DND-41 (cell line): Measurements from ENCODE around the gene TP73.

Experiments used
- ATAC-seq: fragments of 200-7000 bp; cut with Tn5 transposase; 3 replicates; pipeline ENCODE4 v1.9.1; 2021; ENCODE audit warnings: low read depth; ENCODE audit not compliant: insufficient read depth
- DNase-seq: peaks from one replicate; pipeline ENCODE4 v3.0.0-alpha.2; 2020
- H2AFZ ChIP-seq: 2 replicates; pipeline ENCODE4 v1.6.0; 2012; ENCODE audit warnings: low read depth, low read length
- H3K27ac ChIP-seq: 2 replicates; pipeline ENCODE4 v1.5.1; 2012; ENCODE audit warnings: low read length, inconsistent platforms
- H3K27me3 ChIP-seq: fragments of 200-600 bp; sonication (generic); 2 replicates; pipeline ENCODE4 v1.6.0; 2012; ENCODE audit warnings: low read length, mild to moderate bottlenecking, inconsistent platforms; ENCODE audit not compliant: insufficient read depth, poor library complexity
- H3K36me3 ChIP-seq: 2 replicates; pipeline ENCODE4 v1.5.1; 2012; ENCODE audit warnings: low read length, inconsistent platforms; ENCODE audit not compliant: insufficient read depth
- H3K4me1 ChIP-seq: 2 replicates; pipeline ENCODE4 v1.5.1; 2012; ENCODE audit warnings: mild to moderate bottlenecking, low read length; ENCODE audit not compliant: insufficient read depth
- H3K4me2 ChIP-seq: 2 replicates; pipeline ENCODE4 v1.6.0; 2012; ENCODE audit warnings: mild to moderate bottlenecking, moderate library complexity, low read length, inconsistent platforms; ENCODE audit not compliant: insufficient read depth
- H3K4me3 ChIP-seq, 2 experiments: fragments of 200-600 bp in 1 of 2; shearing (Covaris generic) in 1 of 2; 2 replicates each; pipeline ENCODE4 v1.5.1; 2012 to 2016; ENCODE audit warnings: inconsistent platforms in 2 of 2, low read length in 2 of 2, mild to moderate bottlenecking in 2 of 2, low read depth in 1 of 2, moderate library complexity in 1 of 2
- H3K79me2 ChIP-seq: 2 replicates; pipeline ENCODE4 v1.6.0; 2012; ENCODE audit warnings: low read length, inconsistent platforms; ENCODE audit not compliant: insufficient read depth
- H3K9ac ChIP-seq: 2 replicates; pipeline ENCODE4 v1.6.0; 2012; ENCODE audit warnings: low read depth, mild to moderate bottlenecking, inconsistent platforms, low read length, moderate library complexity
- H3K9me3 ChIP-seq: 2 replicates; pipeline ENCODE4 v1.5.1; 2012; ENCODE audit warnings: low read length, moderate library complexity, mild to moderate bottlenecking, inconsistent platforms; ENCODE audit not compliant: insufficient read depth, severe bottlenecking
- H4K20me1 ChIP-seq: 2 replicates; pipeline ENCODE4 v1.6.0; 2012; ENCODE audit warnings: low read length; ENCODE audit not compliant: insufficient read depth
- EZH2 ChIP-seq: IDR thresholded peaks from 3 replicates; pipeline ENCODE4 v1.6.1; 2012; ENCODE audit warnings: borderline replicate concordance, low read depth, mild to moderate bottlenecking, moderate library complexity, low read length, inconsistent platforms; ENCODE audit not compliant: severe bottlenecking
- TF ChIP-seq, protein P1 (sequence below): IDR thresholded peaks from 2 replicates; pipeline ENCODE4 v1.5.1; 2012; ENCODE audit warnings: borderline replicate concordance, low read length, moderate library complexity, mild to moderate bottlenecking; ENCODE audit not compliant: poor library complexity, severe bottlenecking; ENCODE audit errors: extremely low read depth

Gene TP73

GRCh38 chr1:3749512-3749911 is 97.2 kb downstream of the TP73 start:
- Histone ChIP-seq H3K9ac (no peak overlapping the region), H3K4me1 (no peaks in the 10 kb centered on the region), H4K20me1 (no peaks in the 10 kb centered on the region; the same call in 1 of the 2 replicates), H3K27me3 (no peaks in the 10 kb centered on the region), H3K27ac (no peak overlapping the region), H3K79me2 (no peaks in the 10 kb centered on the region), H3K4me2 (no peak overlapping the region), H3K36me3 (no peaks in the 10 kb centered on the region), H2AFZ (no peak overlapping the region), H3K9me3 (no peaks in the 10 kb centered on the region), H3K4me3 (no peak overlapping the region)
- ATAC-seq (no peak), DNase-seq (no peak)
- TF ChIP-seq, protein P1, sequence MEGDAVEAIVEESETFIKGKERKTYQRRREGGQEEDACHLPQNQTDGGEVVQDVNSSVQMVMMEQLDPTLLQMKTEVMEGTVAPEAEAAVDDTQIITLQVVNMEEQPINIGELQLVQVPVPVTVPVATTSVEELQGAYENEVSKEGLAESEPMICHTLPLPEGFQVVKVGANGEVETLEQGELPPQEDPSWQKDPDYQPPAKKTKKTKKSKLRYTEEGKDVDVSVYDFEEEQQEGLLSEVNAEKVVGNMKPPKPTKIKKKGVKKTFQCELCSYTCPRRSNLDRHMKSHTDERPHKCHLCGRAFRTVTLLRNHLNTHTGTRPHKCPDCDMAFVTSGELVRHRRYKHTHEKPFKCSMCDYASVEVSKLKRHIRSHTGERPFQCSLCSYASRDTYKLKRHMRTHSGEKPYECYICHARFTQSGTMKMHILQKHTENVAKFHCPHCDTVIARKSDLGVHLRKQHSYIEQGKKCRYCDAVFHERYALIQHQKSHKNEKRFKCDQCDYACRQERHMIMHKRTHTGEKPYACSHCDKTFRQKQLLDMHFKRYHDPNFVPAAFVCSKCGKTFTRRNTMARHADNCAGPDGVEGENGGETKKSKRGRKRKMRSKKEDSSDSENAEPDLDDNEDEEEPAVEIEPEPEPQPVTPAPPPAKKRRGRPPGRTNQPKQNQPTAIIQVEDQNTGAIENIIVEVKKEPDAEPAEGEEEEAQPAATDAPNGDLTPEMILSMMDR, result no peak
- no peak for TF ChIP-seq EZH2

- DNase-seq (no peak), ATAC-seq (no peak)
- H3K27ac ChIP-seq, result no peak overlapping the region
- no peaks in the 10 kb centered on the region for H3K4me1 ChIP-seq
- no peak overlapping the region for H2AFZ ChIP-seq
- H3K4me2 ChIP-seq, result no peak overlapping the region
- no peaks in the 10 kb centered on the region; the same call in 1 of the 2 replicates for H4K20me1 ChIP-seq
- H3K79me2 ChIP-seq, result no peaks in the 10 kb centered on the region
- H3K9ac ChIP-seq, result no peak overlapping the region
- no peaks in the 10 kb centered on the region for H3K9me3 ChIP-seq
- TF ChIP-seq EZH2, result no peak
- TF ChIP-seq, protein P1, result no peak
- H3K36me3 ChIP-seq, result no peaks in the 10 kb centered on the region
- no peak overlapping the region for H3K4me3 ChIP-seq
- H3K27me3 ChIP-seq, result no peaks in the 10 kb centered on the region
Measured at GRCh38 chr1:3750741-3751140, 98.4 kb downstream of the TP73 start.

DNA sequence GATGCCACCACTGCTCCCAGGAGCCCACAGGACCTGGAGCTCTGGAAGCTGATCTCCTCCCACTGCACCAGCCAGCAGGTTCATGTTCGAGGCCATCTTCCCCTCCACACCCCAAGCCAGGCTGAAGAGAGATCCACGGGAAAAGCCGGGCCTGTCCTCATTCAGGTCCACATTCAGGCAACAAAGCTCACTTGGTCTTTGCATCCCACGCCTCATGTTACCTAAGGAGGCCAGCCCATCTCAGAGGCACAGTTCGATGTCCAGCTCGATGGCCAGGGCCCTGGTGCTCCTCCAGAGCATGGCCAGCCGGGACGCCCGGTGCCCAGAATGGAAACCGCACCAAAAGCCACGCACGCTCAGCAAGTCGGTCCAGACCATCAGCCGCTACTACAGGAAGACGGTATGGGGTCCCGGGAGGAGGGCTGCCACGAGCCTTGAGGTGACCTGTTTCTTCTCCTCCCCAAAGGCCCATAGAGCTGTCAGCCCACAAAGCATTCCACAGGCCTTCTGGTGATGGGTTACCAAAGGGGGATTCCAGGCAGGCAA is 100.2 kb downstream of the TP73 start, which contains the start of gene CCDC27:
Gene CCDC27, plus strand, starts transcription at position 51 of the 546 bp plus-strand sequence. Its CDS starts 32 bp downstream, at position 83.
- no peak within 1 kb of the TSS for H3K27ac ChIP-seq
- DNase-seq, result no peak
- H2AFZ ChIP-seq, result no peak within 1 kb of the TSS
- no peaks in the 10 kb centered on the region for H3K79me2 ChIP-seq
- H3K36me3 ChIP-seq, result no peaks in the 10 kb centered on the region
- no peaks in the 10 kb centered on the region for H3K4me1 ChIP-seq
- no peak for TF ChIP-seq EZH2
- TF ChIP-seq, protein P1, result no peak
- H3K9ac ChIP-seq, result no peak within 1 kb of the TSS
- H3K9me3 ChIP-seq, result no peaks in the 10 kb centered on the region
- H4K20me1 ChIP-seq, result no peaks in the 10 kb centered on the region; the same call in 1 of the 2 replicates
- H3K4me2 ChIP-seq, result no peak within 1 kb of the TSS
- no peaks in the 10 kb centered on the region for H3K27me3 ChIP-seq
- ATAC-seq, result no peak
- H3K4me3 ChIP-seq, result no peak within 1 kb of the TSS
